ENCODE measurements around the gene TP53TG5. TPM values are rescaled to one million over a fixed set of nuclear protein-coding genes. Genes with fewer than 3 reads are reported as not detected.

TP53TG5 gene
- polyA plus RNA-seq, 1 experiment: not detected

DNA sequence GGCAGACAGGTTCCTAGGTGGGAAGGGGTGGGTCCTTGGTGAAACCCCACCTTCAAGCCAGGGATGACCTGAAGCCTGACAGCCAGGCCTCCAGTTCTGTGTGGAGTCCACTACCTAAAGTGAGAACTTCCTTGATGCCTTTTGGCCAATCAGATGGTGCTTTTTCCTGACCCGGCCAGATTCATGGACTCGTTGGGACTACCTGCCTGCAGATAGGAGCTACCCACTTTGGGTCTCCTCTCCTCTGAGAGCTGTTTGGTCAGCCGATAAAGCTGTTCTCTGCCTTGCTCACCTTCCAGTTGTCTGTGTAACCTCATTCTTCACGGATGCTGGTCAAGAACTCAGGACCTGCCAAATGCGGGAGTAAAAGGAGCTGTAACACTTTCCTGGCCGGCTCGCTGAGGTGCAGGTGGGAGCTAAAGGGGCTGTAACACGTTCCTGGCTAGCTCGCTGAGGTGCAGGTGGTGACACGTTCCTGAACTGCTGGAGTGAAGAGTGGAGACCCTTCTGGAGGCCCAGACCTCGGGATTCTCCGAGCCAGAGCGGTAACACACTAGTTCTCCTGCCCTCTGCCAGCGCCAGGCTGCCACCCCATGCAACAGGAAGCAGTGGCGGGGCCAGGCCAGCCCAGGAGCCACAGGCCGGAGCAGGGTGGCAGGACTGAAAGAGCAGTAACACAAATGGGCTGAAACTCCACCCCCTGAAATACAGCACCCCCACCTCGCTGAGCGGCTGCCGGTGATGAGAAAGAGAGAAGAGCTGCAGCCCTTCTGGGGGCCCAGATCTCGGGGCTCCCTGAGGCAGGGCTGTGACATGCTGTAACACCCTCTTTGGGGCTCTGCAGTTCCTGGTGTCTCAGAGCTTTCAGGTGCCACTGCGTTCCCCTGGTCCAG lies 16.3 kb upstream of the TP53TG5 start:
- TF ChIP-seq, protein P1, sequence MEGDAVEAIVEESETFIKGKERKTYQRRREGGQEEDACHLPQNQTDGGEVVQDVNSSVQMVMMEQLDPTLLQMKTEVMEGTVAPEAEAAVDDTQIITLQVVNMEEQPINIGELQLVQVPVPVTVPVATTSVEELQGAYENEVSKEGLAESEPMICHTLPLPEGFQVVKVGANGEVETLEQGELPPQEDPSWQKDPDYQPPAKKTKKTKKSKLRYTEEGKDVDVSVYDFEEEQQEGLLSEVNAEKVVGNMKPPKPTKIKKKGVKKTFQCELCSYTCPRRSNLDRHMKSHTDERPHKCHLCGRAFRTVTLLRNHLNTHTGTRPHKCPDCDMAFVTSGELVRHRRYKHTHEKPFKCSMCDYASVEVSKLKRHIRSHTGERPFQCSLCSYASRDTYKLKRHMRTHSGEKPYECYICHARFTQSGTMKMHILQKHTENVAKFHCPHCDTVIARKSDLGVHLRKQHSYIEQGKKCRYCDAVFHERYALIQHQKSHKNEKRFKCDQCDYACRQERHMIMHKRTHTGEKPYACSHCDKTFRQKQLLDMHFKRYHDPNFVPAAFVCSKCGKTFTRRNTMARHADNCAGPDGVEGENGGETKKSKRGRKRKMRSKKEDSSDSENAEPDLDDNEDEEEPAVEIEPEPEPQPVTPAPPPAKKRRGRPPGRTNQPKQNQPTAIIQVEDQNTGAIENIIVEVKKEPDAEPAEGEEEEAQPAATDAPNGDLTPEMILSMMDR (IDR thresholded peaks at IDR 0.05; ENCODE audit: insufficient read depth, low read depth, low read length): no peak
- ChIA-PET CTCF (interaction anchor here (1.2 to 1.6 kb wide), 3 partner anchors 13 to 43 kb away, joined by 3 to 4 read pairs (median 4); no protein-coding TSS in a partner anchor), POLR2A (no interaction called here)
- Histone ChIP-seq H3K36me3 (ENCODE audit: control insufficient read depth, insufficient read depth, low read length) (no peaks in the 10 kb centered on the region), H3K27me3 (ENCODE audit: control insufficient read depth, insufficient read depth, low read length) (no peaks in the 10 kb centered on the region), H3K4me3 (ENCODE audit: low read depth, low read length) (no peak overlapping the region)
- DNase-seq (ENCODE audit: low read depth): no peak

DNA sequence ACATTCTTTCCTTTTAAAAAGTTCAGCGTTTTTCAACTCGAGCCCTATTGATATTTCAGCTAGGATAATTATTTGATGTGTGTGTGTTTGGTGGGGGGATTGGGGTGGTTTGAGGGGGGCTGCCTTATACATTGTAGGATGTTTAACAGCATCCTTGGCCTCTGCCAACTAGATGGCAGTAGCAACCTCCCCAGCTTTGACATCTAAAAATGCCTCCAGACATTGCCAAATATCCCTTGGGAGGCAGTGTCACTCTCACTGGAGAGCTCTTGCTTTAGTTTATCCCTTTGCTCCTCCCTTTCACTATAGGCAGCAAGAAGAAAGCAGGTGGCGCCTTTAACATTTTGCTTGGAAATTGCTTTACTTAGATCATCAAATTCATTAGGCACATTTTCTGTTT lies 14.6 kb upstream of the TP53TG5 start:
- DNase-seq (ENCODE audit: low read depth): no peak
- TF ChIP-seq, protein P1 (IDR thresholded peaks at IDR 0.05; ENCODE audit: insufficient read depth, low read depth, low read length): no peak
- ChIA-PET CTCF (interaction anchor here (0.6 to 1.2 kb wide), 4 partner anchors 13 to 48 kb away, joined by 3 to 4 read pairs (median 3); no protein-coding TSS in a partner anchor), POLR2A (interaction anchor here (0.6 kb wide), 1 partner anchor 19 kb away, joined by 3 read pairs; no protein-coding TSS in a partner anchor)
- Histone ChIP-seq H3K4me3 (ENCODE audit: low read depth, low read length) (no peak overlapping the region), H3K27me3 (ENCODE audit: control insufficient read depth, insufficient read depth, low read length) (no peaks in the 10 kb centered on the region), H3K36me3 (ENCODE audit: control insufficient read depth, insufficient read depth, low read length) (no peaks in the 10 kb centered on the region)

DNA sequence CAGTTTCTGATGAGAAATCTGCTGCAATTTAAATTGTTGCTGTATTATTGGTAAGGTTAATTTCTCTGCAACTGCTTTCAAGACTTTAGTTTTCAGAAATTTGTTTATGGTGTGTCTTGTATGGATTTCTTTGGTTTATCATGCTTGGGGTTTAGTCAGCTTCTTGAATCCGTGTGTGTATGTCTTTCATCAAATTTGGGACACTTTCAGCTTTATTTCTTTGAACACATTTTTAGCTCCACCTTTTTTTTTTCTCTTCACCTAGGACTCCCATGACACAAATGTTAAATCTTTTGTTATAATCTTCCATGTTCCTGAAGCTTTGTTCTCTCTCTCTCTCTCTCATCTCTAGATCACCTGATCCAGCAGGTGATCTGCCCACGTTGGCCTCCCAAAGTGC lies 13.4 kb upstream of the TP53TG5 start:
- Histone ChIP-seq H3K27me3 (ENCODE audit: control insufficient read depth, insufficient read depth, low read length) (no peaks in the 10 kb centered on the region), H3K4me3 (ENCODE audit: low read depth, low read length) (no peak overlapping the region), H3K36me3 (ENCODE audit: control insufficient read depth, insufficient read depth, low read length) (no peaks in the 10 kb centered on the region)
- ChIA-PET CTCF (interaction anchor here (1.0 to 1.1 kb wide), 3 partner anchors 18 to 73 kb away, joined by 3 to 5 read pairs (median 3); no protein-coding TSS in a partner anchor), POLR2A (no interaction called here)
- DNase-seq (ENCODE audit: low read depth): no peak
- TF ChIP-seq, protein P1 (IDR thresholded peaks at IDR 0.05; ENCODE audit: insufficient read depth, low read depth, low read length): no peak

DNA sequence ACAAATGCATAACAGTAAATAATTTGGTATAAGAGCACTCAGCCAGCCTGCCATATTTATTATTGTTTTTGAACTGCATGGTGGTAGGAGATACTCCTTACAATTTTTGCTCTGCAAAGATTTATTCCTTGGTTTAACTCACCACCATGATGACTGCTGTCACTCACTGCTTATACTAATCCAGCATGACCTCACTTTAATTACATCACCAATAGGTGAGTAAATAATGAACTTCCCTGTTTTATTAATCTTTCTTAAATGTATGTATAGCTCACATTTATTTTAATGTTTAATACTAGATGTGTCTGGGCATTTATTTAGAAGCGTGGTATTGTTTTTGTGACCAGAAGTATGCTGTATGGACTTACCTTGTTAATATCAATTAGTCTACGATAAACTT lies 12.8 kb upstream of the TP53TG5 start:
- no peaks in the 10 kb centered on the region for H3K27me3 ChIP-seq (ENCODE audit: control insufficient read depth, insufficient read depth, low read length)
- TF ChIP-seq, protein P1 (IDR thresholded peaks at IDR 0.05; ENCODE audit: insufficient read depth, low read depth, low read length): no peak
- ChIA-PET CTCF (interaction anchor here (0.6 to 1.1 kb wide), 3 partner anchors 9 to 72 kb away, joined by 3 to 5 read pairs (median 4); no protein-coding TSS in a partner anchor), POLR2A (no interaction called here)
- no peaks in the 10 kb centered on the region for H3K36me3 ChIP-seq (ENCODE audit: control insufficient read depth, insufficient read depth, low read length)
- no peak for DNase-seq (ENCODE audit: low read depth)
- H3K4me3 ChIP-seq (ENCODE audit: low read depth, low read length): no peak overlapping the region

DNA sequence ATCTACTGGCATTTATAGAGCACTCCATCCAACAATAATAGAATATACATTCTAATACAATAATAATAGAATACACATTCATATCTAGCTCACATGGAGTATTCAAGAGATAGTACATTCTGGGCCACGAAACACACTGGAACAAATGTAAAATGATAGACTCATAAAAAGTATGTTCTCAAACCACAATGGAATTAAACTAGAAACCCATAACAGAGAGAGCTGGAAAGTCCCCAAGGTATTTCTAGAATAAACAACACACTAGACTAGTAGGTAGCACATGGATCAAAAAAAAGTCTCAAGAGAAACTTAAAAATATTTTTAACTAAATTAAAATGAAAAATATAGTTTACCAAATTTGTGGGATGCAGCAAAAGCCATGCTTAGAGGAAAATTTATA lies 9.1 kb upstream of the TP53TG5 start:
- ChIA-PET CTCF (interaction anchor here (0.6 to 2.9 kb wide), 2 partner anchors 14 to 27 kb away, joined by 3 to 16 read pairs; no protein-coding TSS in a partner anchor), POLR2A (no interaction called here)
- Histone ChIP-seq H3K36me3 (ENCODE audit: control insufficient read depth, insufficient read depth, low read length) (no peaks in the 10 kb centered on the region), H3K27me3 (ENCODE audit: control insufficient read depth, insufficient read depth, low read length) (no peaks in the 10 kb centered on the region), H3K4me3 (ENCODE audit: low read depth, low read length) (no peak overlapping the region)
- TF ChIP-seq, protein P1 (IDR thresholded peaks at IDR 0.05; ENCODE audit: insufficient read depth, low read depth, low read length): no peak
- DNase-seq (ENCODE audit: low read depth): no peak
